NT2/D1 (cell line): ENCODE measurements around the gene PDE4B.

Source experiments
- SUZ12 ChIP-seq: IDR thresholded peaks from 2 replicates; pipeline ENCODE4 v1.6.1; 2011; ENCODE audit not compliant: insufficient read length, insufficient read depth; ENCODE audit errors: extremely low read depth
- YY1 ChIP-seq: IDR thresholded peaks from 2 replicates; pipeline ENCODE4 v1.6.1; 2011; ENCODE audit not compliant: insufficient read length, insufficient read depth

GRCh38 chr1:66271216-66271903, 478.7 kb downstream of the PDE4B start:
- TF ChIP-seq SUZ12 (no peak), YY1 (no peak)
